Loucy (cell line): ENCODE results near the gene POFUT2.

Experiments used
- H2AFZ ChIP-seq: fragments of 200-600 bp; sonication (generic); 2 replicates; pipeline ENCODE4 v1.6.0; 2016; ENCODE audit warnings: antibody characterized with exemption, mild to moderate bottlenecking, low read length, moderate library complexity
- H3F3A ChIP-seq: fragments of 200-600 bp; 2 replicates; pipeline ENCODE4 v1.6.0; 2016; ENCODE audit warnings: antibody characterized with exemption, low read depth, mild to moderate bottlenecking
- H3K27me3 ChIP-seq: fragments of 200-600 bp; sonication (generic); 2 replicates; pipeline ENCODE4 v1.6.1; 2014; ENCODE audit warnings: low read length, mild to moderate bottlenecking; ENCODE audit not compliant: insufficient read depth, poor library complexity, severe bottlenecking
- H3K36me3 ChIP-seq: fragments of 200-600 bp; sonication (generic); 2 replicates; pipeline ENCODE4 v1.6.1; 2016; ENCODE audit warnings: low read length; ENCODE audit not compliant: insufficient read depth
- H3K4me1 ChIP-seq: fragments of 200-600 bp; sonication (generic); 2 replicates; pipeline ENCODE4 v1.5.1; 2014; ENCODE audit warnings: low read length, mild to moderate bottlenecking; ENCODE audit not compliant: insufficient read depth, poor library complexity, severe bottlenecking
- H3K4me2 ChIP-seq: fragments of 200-600 bp; sonication (generic); 2 replicates; pipeline ENCODE4 v1.6.0; 2014; ENCODE audit warnings: antibody characterized with exemption, low read length, low read depth, mild to moderate bottlenecking; ENCODE audit not compliant: poor library complexity, severe bottlenecking
- H3K4me3 ChIP-seq: fragments of 200-600 bp; sonication (generic); 2 replicates; pipeline ENCODE4 v1.5.1; 2014; ENCODE audit warnings: low read length, mild to moderate bottlenecking, mixed read lengths; ENCODE audit not compliant: poor library complexity, severe bottlenecking
- H3K79me2 ChIP-seq: fragments of 200-600 bp; sonication (generic); 2 replicates; pipeline ENCODE4 v1.6.1; 2014; ENCODE audit warnings: low read length; ENCODE audit not compliant: insufficient read depth
- H3K9ac ChIP-seq: fragments of 200-600 bp; sonication (generic); 2 replicates; pipeline ENCODE4 v1.6.0; 2014; ENCODE audit warnings: mild to moderate bottlenecking, low read depth, low read length, moderate library complexity; ENCODE audit not compliant: poor library complexity, severe bottlenecking
- H3K9me2 ChIP-seq: fragments of 200-600 bp; sonication (generic); replicated peaks from 2 replicates; pipeline ENCODE4 v1.6.1; 2016; ENCODE audit warnings: low read depth, low read length, mixed read lengths
- H3K9me3 ChIP-seq: fragments of 200-600 bp; sonication (generic); 2 replicates; pipeline ENCODE4 v1.6.1; 2014; ENCODE audit warnings: mild to moderate bottlenecking, antibody characterized with exemption, low read length, low read depth; ENCODE audit not compliant: insufficient read depth
- H4K20me1 ChIP-seq: fragments of 200-600 bp; sonication (generic); 2 replicates; pipeline ENCODE4 v1.6.0; 2014; ENCODE audit warnings: antibody characterized with exemption, low read length, mild to moderate bottlenecking; ENCODE audit not compliant: insufficient read depth, poor library complexity, severe bottlenecking
- CTCF ChIP-seq: fragments of 200-600 bp; sonication (generic); conservative IDR thresholded peaks from 2 replicates; pipeline ENCODE4 v1.5.1; 2014; ENCODE audit warnings: mild to moderate bottlenecking, antibody characterized with exemption, low read length
- EZH2phosphoT487 ChIP-seq: fragments of 200-600 bp; IDR thresholded peaks from 2 replicates; pipeline ENCODE4 v1.6.1; 2018; ENCODE audit warnings: antibody characterized with exemption, mild to moderate bottlenecking, moderate library complexity, borderline replicate concordance

POFUT2 gene

GRCh38 chr21:45334134-45334533 lies 46.4 kb upstream of the POFUT2 start:
- H3K9me2 ChIP-seq, result no peaks in the 10 kb centered on the region
- TF ChIP-seq CTCF (no peak), EZH2phosphoT487 (no peak)
- no peak overlapping the region for H3K4me2 ChIP-seq
- H2AFZ ChIP-seq, result no peak overlapping the region
- no peak overlapping the region for H3K4me3 ChIP-seq
- H3F3A ChIP-seq, result no peaks in the 10 kb centered on the region
- no peaks in the 10 kb centered on the region for H3K79me2 ChIP-seq
- H3K36me3 ChIP-seq, result no peaks in the 10 kb centered on the region
- H3K4me1 ChIP-seq, result no peaks in the 10 kb centered on the region
- no peaks in the 10 kb centered on the region for H4K20me1 ChIP-seq
- no peaks in the 10 kb centered on the region for H3K9me3 ChIP-seq
- H3K27me3 ChIP-seq, result no peaks in the 10 kb centered on the region
- H3K9ac ChIP-seq, result no peak overlapping the region

GRCh38 chr21:45333583-45334121 lies 46.0 kb upstream of the POFUT2 start:
- TF ChIP-seq EZH2phosphoT487 (no peak), CTCF (no peak)
- no peaks in the 10 kb centered on the region for H4K20me1 ChIP-seq
- H3K9me3 ChIP-seq, result no peaks in the 10 kb centered on the region
- H3F3A ChIP-seq, result no peaks in the 10 kb centered on the region
- no peak overlapping the region for H3K9ac ChIP-seq
- H3K9me2 ChIP-seq, result no peaks in the 10 kb centered on the region
- no peak overlapping the region for H2AFZ ChIP-seq
- no peaks in the 10 kb centered on the region for H3K27me3 ChIP-seq
- H3K36me3 ChIP-seq, result no peaks in the 10 kb centered on the region
- no peaks in the 10 kb centered on the region for H3K79me2 ChIP-seq
- no peak overlapping the region for H3K4me2 ChIP-seq
- no peak overlapping the region for H3K4me3 ChIP-seq
- no peaks in the 10 kb centered on the region for H3K4me1 ChIP-seq

- H3K79me2 ChIP-seq, result no peaks in the 10 kb centered on the region
- H3K9me2 ChIP-seq, result no peaks in the 10 kb centered on the region
- H2AFZ ChIP-seq, result no peak overlapping the region
- no peaks in the 10 kb centered on the region for H3F3A ChIP-seq
- H3K9ac ChIP-seq, result no peak overlapping the region
- H3K4me1 ChIP-seq, result no peaks in the 10 kb centered on the region
- H3K27me3 ChIP-seq, result no peaks in the 10 kb centered on the region
- H3K9me3 ChIP-seq, result no peaks in the 10 kb centered on the region
- TF ChIP-seq CTCF (no peak), EZH2phosphoT487 (no peak)
- no peaks in the 10 kb centered on the region for H4K20me1 ChIP-seq
- no peaks in the 10 kb centered on the region for H3K36me3 ChIP-seq
- no peak overlapping the region for H3K4me2 ChIP-seq
- H3K4me3 ChIP-seq, result no peak overlapping the region
Measured at GRCh38 chr21:45332981-45333582, 45.4 kb upstream of the POFUT2 start.
